SK-N-MC (cell line): ENCODE results near the gene CHAC2.

Source experiments
- EZH2 ChIP-seq: fragments of 200-600 bp; sonication (generic); IDR thresholded peaks from one replicate; pipeline ENCODE4 v1.6.1; 2017; ENCODE audit warnings: antibody characterized with exemption
- POLR2AphosphoS5 ChIP-seq: IDR thresholded peaks from 2 replicates; pipeline ENCODE4 v1.6.1; 2012; ENCODE audit warnings: mild to moderate bottlenecking, low read depth, low read length, borderline replicate concordance

GRCh38 chr2:53739032-53739431 lies 28.6 kb upstream of the CHAC2 start:
- TF ChIP-seq EZH2 (no peak), POLR2AphosphoS5 (no peak)
